ENCODE measurements around the gene COLQ.

GRCh38 chr3:15498431-15499214 is 22.9 kb downstream of the COLQ start:
- peak; percentile 18; the same call in 1 of the 2 replicates for TF ChIP-seq TCF4 (CRISPR knock-in tag; IDR thresholded peaks at IDR 0.05; ENCODE audit: borderline replicate concordance)
- TF ChIP-seq RARB (CRISPR knock-in tag; IDR thresholded peaks at IDR 0.05), result no peak
- TF ChIP-seq ZNF8 (CRISPR knock-in tag; IDR thresholded peaks at IDR 0.05), result no peak
- TF ChIP-seq BACH2 (CRISPR knock-in tag; IDR thresholded peaks at IDR 0.05; ENCODE audit: borderline replicate concordance), result no peak
- no peak for TF ChIP-seq PATZ1 (CRISPR knock-in tag; IDR thresholded peaks at IDR 0.05; ENCODE audit: borderline replicate concordance)
- TF ChIP-seq CREB5 (CRISPR knock-in tag; IDR thresholded peaks at IDR 0.05; ENCODE audit: low read depth), result no peak
- TF ChIP-seq ZFP3 (CRISPR knock-in tag; IDR thresholded peaks at IDR 0.05), result no peak
